LNCAP (cell line): ENCODE results near the gene PHTF2.

Experiments used
- CTCF ChIP-seq: fragments of 450-650 bp; IDR thresholded peaks from 2 replicates; pipeline ENCODE4 v1.5.1; 2017; ENCODE audit warnings: mild to moderate bottlenecking

PHTF2 gene

GRCh38 chr7:77808517-77808916 is 9.9 kb downstream of the PHTF2 start:
- TF ChIP-seq CTCF, result no peak

DNA sequence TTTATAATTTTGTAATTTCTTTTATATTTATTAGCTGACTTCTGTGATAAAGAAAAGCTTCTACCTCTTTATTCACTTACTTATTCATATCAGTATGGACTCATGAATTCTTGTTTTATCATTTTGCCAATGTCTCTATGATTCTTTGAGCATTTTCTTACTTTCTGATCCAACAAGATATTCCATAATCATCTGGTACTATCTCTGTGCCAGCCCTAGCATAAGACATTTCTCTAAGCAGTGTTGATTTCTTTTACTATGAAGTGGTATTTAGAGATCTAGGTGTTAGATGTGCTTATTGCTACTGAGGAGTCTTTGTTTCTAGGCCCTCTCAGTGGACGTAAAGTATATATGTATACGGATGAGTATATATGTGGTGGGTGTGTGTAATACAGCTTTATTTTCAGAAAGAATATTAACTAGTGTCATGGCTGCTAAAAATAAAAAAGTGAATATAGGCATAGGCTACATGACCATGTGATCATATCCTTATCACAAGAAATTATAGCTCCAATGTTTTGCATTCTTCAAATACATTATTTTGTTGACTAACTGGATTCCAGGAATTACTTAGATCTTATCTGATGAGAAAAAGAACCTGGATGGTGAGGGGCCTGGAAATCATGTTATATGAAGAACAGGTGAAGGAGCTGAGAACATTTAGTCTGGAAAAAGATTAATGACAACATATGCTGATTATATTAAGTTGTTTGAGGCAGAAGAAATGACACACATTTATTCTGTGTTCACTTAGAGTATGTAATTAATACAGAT is 13.1 kb downstream of the PHTF2 start:
- TF ChIP-seq CTCF, result no peak

- no peak for TF ChIP-seq CTCF
Observed at GRCh38 chr7:77812290-77812685, 13.7 kb downstream of the PHTF2 start.

DNA sequence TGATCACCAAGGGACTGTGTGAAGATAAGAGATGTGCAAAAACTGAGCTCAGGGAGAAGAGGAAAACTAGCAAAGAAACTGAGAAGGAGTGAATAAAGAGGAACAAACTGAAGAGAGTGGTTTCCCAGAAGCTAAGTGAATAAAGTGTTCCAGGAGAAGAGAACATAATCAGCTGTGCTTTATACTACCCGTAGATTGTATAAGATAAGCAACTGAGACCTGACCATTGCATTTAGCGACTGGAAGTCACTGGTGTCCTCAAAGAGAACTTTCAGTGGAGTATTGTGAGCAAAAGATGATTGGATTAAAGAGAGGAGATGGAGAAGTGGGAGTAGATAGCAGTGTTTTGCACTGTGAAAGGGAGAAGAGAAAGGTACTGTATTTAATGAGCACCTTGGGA is 14.6 kb downstream of the PHTF2 start:
- no peak for TF ChIP-seq CTCF

DNA sequence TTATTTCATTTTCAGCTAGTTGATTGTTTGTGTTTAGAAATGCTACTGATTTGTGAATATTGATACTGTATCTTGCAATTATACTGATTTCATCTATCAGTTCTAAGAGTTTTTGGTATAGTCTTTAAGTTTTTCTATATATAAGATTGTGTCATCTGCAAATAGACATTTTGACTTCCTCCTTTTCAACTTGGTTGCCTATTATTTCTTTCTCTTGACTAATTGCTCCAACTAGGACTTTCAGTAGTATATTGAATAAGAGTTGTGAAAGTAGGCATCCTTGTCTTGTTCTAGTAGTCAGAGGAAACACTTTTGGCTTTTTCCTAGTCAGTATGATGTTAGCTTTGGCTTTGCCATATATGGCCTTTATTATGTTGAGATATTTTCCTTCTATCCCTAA is 20.4 kb downstream of the PHTF2 start:
- no peak for TF ChIP-seq CTCF

- no peak for TF ChIP-seq CTCF
Observed at GRCh38 chr7:77820967-77821366, 22.4 kb downstream of the PHTF2 start.

DNA sequence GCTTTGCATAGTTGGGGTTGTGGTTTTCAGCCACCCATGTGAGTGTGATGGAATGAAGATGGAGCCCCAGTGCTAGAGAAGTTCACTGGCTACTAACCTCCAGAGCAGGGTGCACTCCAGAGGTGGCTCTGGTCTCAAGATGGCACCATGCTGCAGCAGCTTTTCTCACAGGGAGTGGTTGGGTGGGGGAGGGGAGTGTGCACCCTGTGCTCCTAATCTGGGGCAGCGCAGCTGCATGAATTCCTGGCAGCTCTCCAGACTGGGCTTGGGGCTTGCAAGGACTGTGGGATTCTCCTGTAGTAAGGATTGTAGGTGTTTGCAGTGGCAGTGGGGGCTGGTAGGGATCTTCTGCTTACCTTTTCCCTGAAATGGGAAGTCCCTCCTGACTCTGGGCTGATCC is 23.7 kb downstream of the PHTF2 start:
- TF ChIP-seq CTCF, result no peak

DNA sequence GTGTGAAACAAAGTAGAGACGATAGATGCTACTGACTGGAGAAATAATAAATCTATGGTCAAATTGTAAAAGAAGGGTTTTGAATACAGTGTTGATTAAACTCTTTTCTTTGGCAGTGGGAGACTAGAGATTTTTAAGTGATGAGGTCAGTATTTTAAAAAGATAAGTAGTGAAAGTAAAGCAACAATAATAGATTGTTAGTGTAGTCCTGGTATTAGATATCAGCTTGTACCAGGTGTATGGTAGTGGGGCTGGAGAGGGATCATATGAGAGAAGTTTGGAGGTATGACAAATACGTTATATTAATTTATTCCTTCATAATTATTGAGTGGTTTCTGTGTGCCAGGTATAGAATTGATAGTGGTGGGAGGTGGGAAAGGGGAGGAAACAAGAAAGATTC is 25.2 kb downstream of the PHTF2 start:
- TF ChIP-seq CTCF, result no peak
